Measurements from ENCODE around the gene ALDH1L1.

Gene ALDH1L1

GRCh38 chr3:126152901-126153694, 27.3 kb downstream of the ALDH1L1 start:
- no peak overlapping the region for H3K4me3 ChIP-seq (ENCODE audit: low read depth, low read length)
- H3K9me3 ChIP-seq (ENCODE audit: severe bottlenecking) = no peaks in the 10 kb centered on the region
- H3K27ac ChIP-seq = no peak overlapping the region
- DNase-seq = no peak
- no peaks in the 10 kb centered on the region for H3K27me3 ChIP-seq (ENCODE audit: insufficient read depth, low read depth, severe bottlenecking)
- TF ChIP-seq CTCF (IDR thresholded peaks at IDR 0.05; ENCODE audit: low read depth, low read length) = no peak
- no peaks in the 10 kb centered on the region for H3K36me3 ChIP-seq

GRCh38 chr3:126152458-126152857, 27.9 kb downstream of the ALDH1L1 start:
- no peaks in the 10 kb centered on the region for H3K9me3 ChIP-seq (ENCODE audit: severe bottlenecking)
- no peak for TF ChIP-seq CTCF (IDR thresholded peaks at IDR 0.05; ENCODE audit: low read depth, low read length)
- H3K27me3 ChIP-seq (ENCODE audit: insufficient read depth, low read depth, severe bottlenecking) = no peaks in the 10 kb centered on the region
- no peak overlapping the region for H3K27ac ChIP-seq
- no peaks in the 10 kb centered on the region for H3K36me3 ChIP-seq
- no peak for DNase-seq
- H3K4me3 ChIP-seq (ENCODE audit: low read depth, low read length) = no peak overlapping the region

- no peaks in the 10 kb centered on the region for H3K36me3 ChIP-seq
- H3K9me3 ChIP-seq (ENCODE audit: severe bottlenecking) = no peaks in the 10 kb centered on the region
- H3K27ac ChIP-seq = no peak overlapping the region
- TF ChIP-seq CTCF (IDR thresholded peaks at IDR 0.05; ENCODE audit: low read depth, low read length) = no peak
- DNase-seq = no peak
- no peaks in the 10 kb centered on the region for H3K27me3 ChIP-seq (ENCODE audit: insufficient read depth, low read depth, severe bottlenecking)
- H3K4me3 ChIP-seq (ENCODE audit: low read depth, low read length) = no peak overlapping the region
Observed at GRCh38 chr3:126151562-126152302, 28.7 kb downstream of the ALDH1L1 start.

- no peaks in the 10 kb centered on the region for H3K36me3 ChIP-seq
- no peak for TF ChIP-seq CTCF (IDR thresholded peaks at IDR 0.05; ENCODE audit: low read depth, low read length)
- H3K27ac ChIP-seq = no peak overlapping the region
- H3K27me3 ChIP-seq (ENCODE audit: insufficient read depth, low read depth, severe bottlenecking) = no peaks in the 10 kb centered on the region
- no peak overlapping the region for H3K4me3 ChIP-seq (ENCODE audit: low read depth, low read length)
- H3K9me3 ChIP-seq (ENCODE audit: severe bottlenecking) = no peaks in the 10 kb centered on the region
- DNase-seq = no peak
Observed at GRCh38 chr3:126149960-126150515, 30.3 kb downstream of the ALDH1L1 start.

GRCh38 chr3:126149256-126149902, 31.0 kb downstream of the ALDH1L1 start:
- Histone ChIP-seq H3K36me3 (no peaks in the 10 kb centered on the region), H3K27me3 (ENCODE audit: insufficient read depth, low read depth, severe bottlenecking) (no peaks in the 10 kb centered on the region), H3K4me3 (ENCODE audit: low read depth, low read length) (no peak overlapping the region), H3K9me3 (ENCODE audit: severe bottlenecking) (no peaks in the 10 kb centered on the region), H3K27ac (no peak overlapping the region)
- no peak for DNase-seq
- no peak for TF ChIP-seq CTCF (IDR thresholded peaks at IDR 0.05; ENCODE audit: low read depth, low read length)

Measured in WERI-Rb-1 (cell line).